ENCODE results near the gene VPS13D. TPM values are rescaled to one million over a fixed set of nuclear protein-coding genes. Genes with fewer than 3 reads are reported as not detected.
A peak's percentile ranks its signal among the peaks of the same experiment; 100 is the strongest.

Gene VPS13D
- total RNA-seq, 1 donor from 2014 or later: 28.3 TPM

GRCh38 chr1:12434174-12434573 is 204.3 kb downstream of the VPS13D start:
- Histone ChIP-seq H3K4me1 (peaks cover 26 to 62% of the 10 kb centered on the region in 2 donors), H3K27me3 (no peaks in the 10 kb centered on the region), H3K36me3 (no peaks in the 10 kb centered on the region), H3K27ac (peak overlapping the region; percentile 90 to 97), H3K9me3 (no peaks in the 10 kb centered on the region), H3K4me3 (no peak overlapping the region)
- peak in 1 of 2 donors; percentile 83 for DNase-seq (ENCODE audit: low spot score in 2 of 2)
- TF ChIP-seq, protein P1, sequence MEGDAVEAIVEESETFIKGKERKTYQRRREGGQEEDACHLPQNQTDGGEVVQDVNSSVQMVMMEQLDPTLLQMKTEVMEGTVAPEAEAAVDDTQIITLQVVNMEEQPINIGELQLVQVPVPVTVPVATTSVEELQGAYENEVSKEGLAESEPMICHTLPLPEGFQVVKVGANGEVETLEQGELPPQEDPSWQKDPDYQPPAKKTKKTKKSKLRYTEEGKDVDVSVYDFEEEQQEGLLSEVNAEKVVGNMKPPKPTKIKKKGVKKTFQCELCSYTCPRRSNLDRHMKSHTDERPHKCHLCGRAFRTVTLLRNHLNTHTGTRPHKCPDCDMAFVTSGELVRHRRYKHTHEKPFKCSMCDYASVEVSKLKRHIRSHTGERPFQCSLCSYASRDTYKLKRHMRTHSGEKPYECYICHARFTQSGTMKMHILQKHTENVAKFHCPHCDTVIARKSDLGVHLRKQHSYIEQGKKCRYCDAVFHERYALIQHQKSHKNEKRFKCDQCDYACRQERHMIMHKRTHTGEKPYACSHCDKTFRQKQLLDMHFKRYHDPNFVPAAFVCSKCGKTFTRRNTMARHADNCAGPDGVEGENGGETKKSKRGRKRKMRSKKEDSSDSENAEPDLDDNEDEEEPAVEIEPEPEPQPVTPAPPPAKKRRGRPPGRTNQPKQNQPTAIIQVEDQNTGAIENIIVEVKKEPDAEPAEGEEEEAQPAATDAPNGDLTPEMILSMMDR (IDR thresholded peaks at IDR 0.05): no peak
- intact Hi-C loops (cut with DNase I): loop anchor here (2.0 kb wide), 1 partner anchor 19 kb away; no protein-coding TSS in a partner anchor

DNA sequence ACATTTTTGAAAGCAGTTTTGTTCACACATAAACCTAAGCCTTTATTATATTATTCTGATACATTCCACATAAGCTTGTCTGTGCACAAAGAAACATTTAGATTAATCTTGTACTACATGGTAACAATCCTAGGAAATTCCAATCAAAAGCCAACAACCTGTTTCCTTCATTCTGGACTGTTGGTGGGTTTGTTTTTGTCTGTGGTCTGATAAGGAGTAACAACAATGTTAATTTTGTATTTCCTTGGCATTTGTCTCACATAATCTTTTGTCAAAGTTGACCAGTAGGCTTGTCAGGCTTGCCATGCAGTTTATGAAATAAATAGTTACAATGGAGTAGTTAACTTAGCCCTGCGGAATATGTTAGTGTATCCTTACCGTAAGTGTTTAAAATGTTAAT is 204.9 kb downstream of the VPS13D start:
- Histone ChIP-seq H3K27ac (peak overlapping the region; percentile 90 to 97), H3K4me1 (peaks cover 26 to 62% of the 10 kb centered on the region in 2 donors), H3K27me3 (no peaks in the 10 kb centered on the region), H3K4me3 (no peak overlapping the region), H3K9me3 (no peaks in the 10 kb centered on the region), H3K36me3 (no peaks in the 10 kb centered on the region)
- intact Hi-C loops (cut with DNase I): loop anchor here (2.0 to 5.0 kb wide), 4 partner anchors 18 to 163 kb away; no protein-coding TSS in a partner anchor
- TF ChIP-seq, protein P1 (IDR thresholded peaks at IDR 0.05): no peak
- no peak for DNase-seq (ENCODE audit: low spot score in 2 of 2)

- peaks cover 26 to 62% of the 10 kb centered on the region in 2 donors for H3K4me1 ChIP-seq
- intact Hi-C loops (cut with DNase I): loop anchor here (2.0 to 5.0 kb wide), 4 partner anchors 17 to 162 kb away; no protein-coding TSS in a partner anchor
- DNase-seq (ENCODE audit: low spot score in 2 of 2): no peak
- TF ChIP-seq, protein P1 (IDR thresholded peaks at IDR 0.05): no peak
- no peaks in the 10 kb centered on the region for H3K36me3 ChIP-seq
- H3K27ac ChIP-seq: peak overlapping the region; percentile 90 to 97
- no peak overlapping the region for H3K4me3 ChIP-seq
- H3K27me3 ChIP-seq: no peaks in the 10 kb centered on the region
- no peaks in the 10 kb centered on the region for H3K9me3 ChIP-seq
Measured at GRCh38 chr1:12435639-12436344, 206.0 kb downstream of the VPS13D start.

DNA sequence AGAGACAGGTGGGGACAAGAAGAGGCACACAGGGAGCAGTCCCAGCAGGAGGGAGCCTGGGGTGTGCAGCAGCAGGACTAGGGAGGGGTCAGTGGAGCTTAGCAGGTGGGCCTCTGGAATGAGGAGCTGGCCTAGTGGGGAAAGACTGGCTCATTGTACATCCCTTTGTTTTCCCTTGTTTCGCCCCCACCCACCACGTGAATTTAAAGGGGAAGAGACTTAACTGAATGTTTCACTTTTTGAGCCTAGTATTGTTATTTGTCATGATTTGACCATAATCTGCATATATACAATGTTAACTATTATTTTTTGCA is 206.5 kb downstream of the VPS13D start:
- Histone ChIP-seq H3K27ac (peak overlapping the region; percentile 90 to 97), H3K4me3 (no peak overlapping the region), H3K4me1 (peaks cover 26 to 62% of the 10 kb centered on the region in 2 donors), H3K36me3 (no peaks in the 10 kb centered on the region), H3K27me3 (no peaks in the 10 kb centered on the region), H3K9me3 (no peaks in the 10 kb centered on the region)
- no peak for DNase-seq (ENCODE audit: low spot score in 2 of 2)
- intact Hi-C loops (cut with DNase I): loop anchor here (5.0 kb wide), 3 partner anchors 41 to 161 kb away; no protein-coding TSS in a partner anchor
- TF ChIP-seq, protein P1 (IDR thresholded peaks at IDR 0.05): no peak

DNA sequence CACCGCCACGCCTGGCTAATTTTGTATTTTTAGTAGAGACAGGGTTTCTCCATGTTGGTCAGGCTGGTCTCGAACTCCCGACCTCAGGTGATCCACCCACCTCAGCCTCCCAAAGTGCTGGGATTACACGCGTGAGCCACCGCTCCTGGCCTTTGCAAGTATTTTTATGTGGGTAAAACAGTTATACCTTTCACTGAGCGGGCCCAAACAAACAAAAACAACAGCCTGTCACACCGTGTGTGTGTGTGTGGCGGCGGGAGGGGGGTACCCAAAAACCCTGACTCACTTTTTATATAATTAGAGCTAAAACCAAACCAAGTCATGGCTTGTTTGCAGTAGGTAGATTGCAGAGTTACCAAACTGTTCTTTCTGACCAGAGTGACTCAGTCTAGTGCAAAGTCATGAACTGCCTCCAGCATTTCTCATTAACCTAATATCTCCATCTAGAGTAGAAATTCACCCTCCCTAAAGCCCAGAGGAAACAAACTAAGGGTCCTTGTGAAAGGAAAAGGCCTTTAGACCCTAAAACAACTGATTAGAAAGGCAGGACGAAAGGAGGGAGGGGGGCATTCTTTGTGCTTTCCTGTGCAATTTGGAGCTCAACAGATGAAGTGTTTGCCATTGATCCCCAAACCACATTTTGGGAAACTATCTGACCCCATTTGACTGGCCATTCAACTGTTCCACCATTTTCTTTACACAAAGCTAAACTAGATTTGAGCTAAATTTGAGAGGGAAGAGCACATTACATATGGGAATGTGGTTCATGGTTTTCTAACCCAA is 207.2 kb downstream of the VPS13D start:
- no peaks in the 10 kb centered on the region for H3K27me3 ChIP-seq
- TF ChIP-seq, protein P1 (IDR thresholded peaks at IDR 0.05): no peak
- intact Hi-C loops (cut with DNase I): loop anchor here (1.0 to 5.0 kb wide), 4 partner anchors 9 to 160 kb away; no protein-coding TSS in a partner anchor
- no peaks in the 10 kb centered on the region for H3K9me3 ChIP-seq
- H3K4me1 ChIP-seq: peaks cover 26 to 61% of the 10 kb centered on the region in 2 donors
- no peak for DNase-seq (ENCODE audit: low spot score in 2 of 2)
- peak overlapping the region; percentile 90 to 97 for H3K27ac ChIP-seq
- H3K36me3 ChIP-seq: no peaks in the 10 kb centered on the region
- H3K4me3 ChIP-seq: no peak overlapping the region
